CD4-positive, alpha-beta T cell treated with Interleukin-6 at 100 ng/mL for 8 hours (primary cell): Measurements from ENCODE around the gene TUBA1C.

ENCODE experiments used
- DNase-seq: peaks from one replicate; pipeline ENCODE4 v3.0.0-alpha.2; 2020; ENCODE audit warnings: mixed read lengths, low spot score

Gene TUBA1C

GRCh38 chr12:49283541-49284429 lies 18.9 kb downstream of the TUBA1C start:
- no peak for DNase-seq

DNA sequence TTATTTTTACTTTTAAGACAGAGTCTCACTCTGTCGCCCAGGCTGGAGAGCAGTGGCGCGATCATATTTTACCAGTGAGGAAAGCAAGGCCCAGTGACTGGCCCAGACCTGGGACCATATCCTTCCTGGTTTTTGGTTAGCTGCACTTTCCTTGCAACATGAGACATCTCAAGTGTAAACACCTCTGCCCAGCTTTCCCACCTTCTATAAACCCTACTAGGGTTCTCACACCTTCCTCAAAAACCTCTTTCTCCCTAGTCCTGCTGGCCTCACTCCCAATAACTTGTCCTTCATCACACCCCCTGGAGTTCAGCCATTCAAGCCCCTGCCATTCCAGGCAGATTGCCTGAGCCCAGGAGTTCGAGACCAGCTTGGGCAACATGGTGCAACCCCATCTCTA lies 19.8 kb downstream of the TUBA1C start:
- DNase-seq = no peak

GRCh38 chr12:49287876-49288275 lies 23.0 kb downstream of the TUBA1C start:
- DNase-seq = no peak

GRCh38 chr12:49288412-49288853 lies 23.6 kb downstream of the TUBA1C start:
- peak; percentile 67 for DNase-seq

DNA sequence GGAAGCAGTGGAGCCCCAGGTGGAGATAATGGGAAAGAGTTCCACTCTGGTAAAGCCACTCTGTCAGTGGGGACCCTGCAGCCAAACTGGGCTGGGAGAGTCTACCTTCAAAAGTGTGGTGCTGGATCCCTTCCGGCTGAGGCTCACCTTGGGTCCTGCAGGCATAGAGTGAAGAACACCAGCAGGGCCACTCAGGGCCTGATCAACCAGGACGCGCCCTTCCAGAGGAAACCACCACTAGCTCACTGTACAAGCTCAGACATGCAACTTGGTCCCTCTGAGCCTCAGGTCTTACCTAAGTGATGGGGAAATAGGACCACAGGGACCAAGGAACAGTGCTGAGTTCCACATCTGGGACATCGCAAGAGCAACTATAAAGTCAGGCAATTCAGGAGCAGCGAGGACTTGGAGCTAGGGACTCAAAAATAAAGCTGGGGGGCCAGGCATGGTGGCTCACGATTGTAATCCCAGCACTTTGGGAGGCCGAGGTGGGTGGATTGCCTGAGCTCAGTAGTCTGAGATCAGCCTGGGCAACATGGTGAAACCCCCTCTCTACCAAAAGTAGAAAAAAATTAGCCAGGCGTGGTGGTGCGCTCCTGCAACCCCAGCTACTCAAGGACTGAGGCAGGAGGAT lies 24.2 kb downstream of the TUBA1C start:
- no peak for DNase-seq

DNA sequence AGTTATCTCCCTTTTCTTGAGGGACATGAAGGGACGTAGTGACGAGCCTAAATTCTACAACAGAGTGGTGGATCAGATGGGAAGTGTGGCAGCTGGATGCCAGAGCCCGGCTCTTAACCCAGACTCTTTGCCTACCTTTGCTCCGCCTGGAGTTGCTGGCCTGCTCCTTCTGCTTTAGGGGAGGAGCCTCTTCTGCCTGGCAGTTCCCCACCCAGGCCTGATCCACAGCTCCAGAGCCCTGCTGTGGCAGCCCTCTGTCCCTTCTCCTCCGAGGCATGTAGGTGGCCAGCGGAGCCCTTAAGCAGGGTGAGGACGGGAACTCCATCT lies 27.8 kb downstream of the TUBA1C start:
- no peak for DNase-seq

DNA sequence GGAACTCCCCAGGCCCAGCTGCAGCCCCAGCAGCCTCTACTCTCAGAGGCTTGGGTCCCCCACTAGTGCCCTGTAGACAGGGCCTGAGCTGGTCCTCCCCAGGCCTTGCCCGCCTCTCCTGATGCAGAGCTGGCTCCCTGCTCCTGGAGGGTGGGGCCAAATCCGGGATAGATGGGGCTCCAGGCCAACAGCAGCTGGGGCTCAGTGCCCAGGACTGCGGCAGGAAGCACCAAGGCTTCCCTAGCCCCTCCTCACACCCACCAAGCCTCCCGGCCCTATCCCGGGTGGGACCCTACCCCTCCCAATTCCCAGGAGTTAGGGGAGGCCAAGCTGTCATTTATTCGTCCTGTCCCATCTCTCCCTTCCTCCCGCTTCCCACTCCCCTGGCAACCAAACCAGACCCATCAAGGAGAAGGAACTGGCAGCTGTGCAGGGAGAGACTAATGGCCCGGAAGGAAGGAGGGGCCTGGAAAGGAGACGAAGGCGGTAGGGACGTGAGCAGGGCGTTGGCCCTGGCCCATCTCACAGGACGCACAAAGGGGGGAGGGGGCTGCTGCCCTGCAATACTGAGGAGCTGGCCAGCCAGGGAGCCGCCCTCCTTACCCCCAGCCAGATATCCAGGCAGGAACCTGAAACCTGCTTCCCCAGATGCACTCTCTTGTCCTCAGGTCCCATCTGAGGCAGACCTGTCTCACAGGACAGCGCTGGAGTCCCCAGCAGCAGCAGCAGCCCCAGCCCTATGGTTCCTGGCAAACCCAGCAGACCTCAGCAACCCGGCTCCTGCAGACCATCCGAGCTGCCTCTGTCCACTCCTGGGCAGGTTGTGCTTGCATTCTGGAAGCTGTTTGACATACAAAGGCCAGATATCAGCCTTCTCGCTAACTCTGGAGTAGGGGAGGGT lies 28.4 kb downstream of the TUBA1C start:
- DNase-seq = no peak

- DNase-seq = no peak
Observed at GRCh38 chr12:49294086-49294803, 29.4 kb downstream of the TUBA1C start.

GRCh38 chr12:49294804-49295081 lies 29.9 kb downstream of the TUBA1C start:
- no peak for DNase-seq

GRCh38 chr12:49295082-49295936 lies 30.4 kb downstream of the TUBA1C start, which contains the start of gene PRPH:
Gene PRPH (plus strand): TSS chr12:49295147. CDS start chr12:49295201, 54 bp downstream.
- no peak for DNase-seq

DNA sequence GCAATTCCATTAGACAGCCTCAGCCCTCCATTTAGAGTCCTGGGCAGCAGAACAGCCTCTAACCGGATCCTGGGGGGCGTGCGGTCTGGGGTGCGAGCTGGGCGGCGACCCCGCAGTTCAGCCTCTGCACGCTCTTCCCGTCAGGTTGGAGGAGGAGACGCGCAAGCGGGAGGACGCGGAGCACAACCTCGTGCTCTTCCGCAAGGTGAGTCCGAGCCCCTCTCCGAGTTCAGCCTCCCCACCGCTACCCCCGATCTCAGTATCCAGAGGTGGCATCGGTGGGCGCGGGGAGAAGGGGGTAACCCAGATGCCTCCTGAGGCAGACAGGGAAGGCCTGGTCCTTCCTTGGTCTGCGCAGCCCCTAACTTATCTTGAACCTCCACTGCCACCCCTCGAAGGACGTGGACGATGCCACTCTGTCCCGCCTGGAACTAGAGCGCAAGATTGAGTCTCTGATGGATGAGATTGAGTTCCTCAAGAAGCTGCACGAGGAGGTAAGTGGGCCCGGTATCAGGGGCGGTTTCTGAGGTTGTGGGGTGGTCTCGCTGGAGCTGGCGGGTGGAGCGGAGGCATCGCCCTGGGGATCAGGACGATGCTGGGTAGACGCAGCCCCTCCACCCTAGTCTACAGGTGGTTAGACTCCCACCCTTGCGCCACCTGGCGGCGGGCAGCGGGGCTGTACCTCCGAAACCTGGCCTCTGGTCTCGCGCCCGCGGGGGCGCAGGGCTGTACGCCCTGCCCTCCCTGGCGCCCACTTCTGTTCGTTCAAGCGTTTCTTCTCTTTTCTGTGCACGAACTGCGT lies 31.4 kb downstream of the TUBA1C start:
- peak; percentile 42 for DNase-seq

DNA sequence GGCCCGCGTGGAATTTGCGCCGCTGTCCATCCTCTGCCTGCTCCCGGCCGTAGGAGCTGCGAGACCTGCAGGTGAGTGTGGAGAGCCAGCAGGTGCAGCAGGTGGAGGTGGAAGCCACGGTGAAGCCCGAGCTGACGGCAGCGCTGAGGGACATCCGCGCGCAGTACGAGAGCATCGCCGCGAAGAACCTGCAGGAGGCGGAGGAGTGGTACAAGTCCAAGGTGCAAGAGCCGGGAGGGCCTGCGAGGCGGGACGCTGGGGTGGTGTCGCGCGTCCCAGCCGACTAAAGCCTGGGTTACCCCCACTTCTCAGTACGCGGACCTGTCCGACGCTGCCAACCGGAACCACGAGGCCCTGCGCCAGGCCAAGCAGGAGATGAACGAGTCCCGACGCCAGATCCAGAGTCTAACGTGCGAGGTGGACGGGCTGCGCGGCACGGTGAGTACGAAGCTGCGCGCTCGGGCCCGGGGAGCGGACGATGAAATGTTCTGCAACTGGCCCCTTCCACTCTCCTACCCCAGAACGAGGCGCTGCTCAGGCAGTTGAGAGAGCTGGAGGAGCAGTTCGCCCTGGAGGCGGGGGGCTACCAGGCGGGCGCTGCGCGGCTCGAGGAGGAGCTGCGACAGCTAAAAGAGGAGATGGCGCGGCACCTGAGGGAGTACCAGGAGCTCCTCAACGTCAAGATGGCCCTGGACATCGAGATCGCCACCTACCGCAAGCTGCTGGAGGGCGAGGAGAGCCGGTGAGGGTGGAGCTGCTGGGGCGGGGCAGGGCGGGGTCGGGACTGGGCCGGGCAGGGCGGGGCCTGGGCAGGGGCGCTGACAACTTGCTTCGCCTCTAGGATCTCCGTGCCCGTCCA lies 32.2 kb downstream of the TUBA1C start:
- DNase-seq = peak; percentile 11

GRCh38 chr12:49297695-49298060 lies 32.8 kb downstream of the TUBA1C start:
- DNase-seq = no peak

- no peak for DNase-seq
Observed at GRCh38 chr12:49298160-49298559, 33.3 kb downstream of the TUBA1C start.

DNA sequence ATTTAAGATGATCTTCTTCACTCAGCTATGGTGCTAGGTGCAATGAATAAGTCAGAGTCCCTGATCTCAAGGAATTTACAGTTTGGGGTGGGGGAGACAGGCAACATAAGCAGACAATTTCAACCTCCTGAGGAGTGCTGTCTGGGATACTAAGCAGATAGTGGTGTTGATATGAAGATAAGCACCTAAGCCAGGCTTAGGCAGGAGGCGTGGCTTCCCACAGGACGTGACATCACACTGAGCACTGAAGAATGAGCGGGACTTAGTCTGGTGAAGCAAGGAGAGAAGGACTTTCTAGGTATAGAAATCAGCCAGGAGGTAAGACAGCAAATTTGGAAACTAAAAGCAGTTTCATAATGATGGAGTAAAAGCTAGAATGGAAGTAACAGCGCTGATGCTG lies 36.9 kb downstream of the TUBA1C start:
- DNase-seq = no peak

GRCh38 chr12:49304161-49304560 lies 39.3 kb downstream of the TUBA1C start:
- no peak for DNase-seq

DNA sequence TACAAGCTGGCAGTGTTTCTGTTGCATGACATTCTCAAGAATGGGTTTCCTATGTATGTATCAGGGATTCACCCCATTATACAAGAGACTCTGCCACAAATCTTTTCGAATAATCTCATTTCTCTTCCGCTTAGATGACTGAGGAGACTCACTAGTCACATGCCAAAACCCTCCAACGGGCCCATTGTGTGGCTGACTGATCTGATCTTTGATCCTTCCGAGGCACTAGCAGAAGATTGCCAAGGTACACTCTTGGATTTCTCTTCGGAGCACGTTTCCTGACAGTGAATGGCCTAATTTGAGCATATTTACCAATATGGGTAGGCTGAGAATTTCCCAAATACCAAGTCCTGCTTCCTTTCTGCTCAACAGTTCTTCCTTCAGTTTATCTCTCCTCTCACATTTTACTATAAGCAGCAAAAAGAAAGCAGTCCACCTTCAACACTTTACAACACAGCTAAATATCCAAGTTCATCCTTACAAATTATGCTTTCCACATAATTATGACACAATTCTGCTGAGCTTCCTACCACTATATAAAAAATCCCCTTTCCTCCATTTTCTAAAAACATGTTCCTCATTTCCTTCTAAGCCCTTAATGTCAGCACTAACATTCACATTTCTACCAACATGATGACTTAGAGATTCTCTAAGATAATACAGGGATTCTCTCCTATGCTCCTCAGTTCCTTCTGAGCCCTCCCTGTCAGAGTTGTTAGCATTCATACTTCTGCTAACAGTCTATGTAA lies 41.1 kb downstream of the TUBA1C start:
- DNase-seq = no peak

DNA sequence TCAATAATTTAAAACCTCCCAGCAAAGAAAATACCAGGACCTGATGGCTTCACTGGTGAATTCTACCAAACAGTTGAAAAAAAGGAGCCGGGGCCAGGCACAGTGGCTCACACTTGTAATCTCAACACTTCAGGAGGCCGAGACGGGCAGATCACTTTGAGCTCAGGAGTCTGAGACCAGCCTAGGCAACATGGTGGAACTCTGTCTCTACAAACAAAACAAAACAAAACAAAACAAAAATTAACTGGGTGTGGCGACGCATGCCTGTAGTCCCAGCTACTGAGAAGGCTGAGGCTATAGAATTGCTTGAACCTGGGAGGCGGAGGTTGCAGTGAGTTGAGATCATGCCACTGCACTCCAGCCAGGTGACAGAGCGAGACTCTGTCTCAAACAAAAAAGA lies 44.5 kb downstream of the TUBA1C start:
- no peak for DNase-seq
